ENCODE measurements around the gene MBOAT1.

DNA sequence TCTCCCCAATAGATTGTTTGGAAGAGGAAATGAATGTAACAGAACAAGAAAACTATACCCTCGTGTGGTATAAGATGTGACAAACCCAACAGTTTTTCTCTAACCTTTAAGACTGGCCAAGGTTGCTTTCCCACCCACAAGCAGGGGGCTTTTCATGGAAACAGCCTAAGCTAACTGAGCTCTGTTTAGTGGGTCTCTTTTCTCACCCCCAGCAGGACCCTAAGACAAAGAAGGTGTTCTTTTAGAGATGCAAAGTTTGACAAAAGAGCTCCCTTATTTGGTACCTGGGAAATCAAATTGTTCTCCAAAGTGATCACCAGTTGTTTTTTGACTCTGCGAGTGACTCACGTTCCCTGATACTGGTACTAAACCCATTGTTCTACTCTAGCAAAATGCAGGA is 59.1 kb downstream of the MBOAT1 start:
- TF ChIP-seq CTCF (IDR thresholded peaks at IDR 0.05) (no peak), POLR2A (IDR thresholded peaks at IDR 0.05) (no peak)
